HepG2 (cell line): Measurements from ENCODE around the gene FRMD1. TPM values are rescaled to one million over a fixed set of nuclear protein-coding genes. Genes with fewer than 3 reads are reported as not detected.

Experiments
- ATF5 ChIP-seq: sonication (generic); formaldehyde crosslinking; IDR thresholded peaks from 2 replicates; pipeline ENCODE4 v1.4.0; 2020; ENCODE audit warnings: mild to moderate bottlenecking, low read depth, missing genetic modification reagents
- CTCF ChIP-seq: sonication (generic); formaldehyde crosslinking; IDR thresholded peaks from 2 replicates; pipeline ENCODE4 v1.5.0; 2020; ENCODE audit warnings: mild to moderate bottlenecking, missing genetic modification reagents, moderate library complexity
- GATAD2A ChIP-seq: IDR thresholded peaks from 2 replicates; pipeline ENCODE4 v1.6.1; 2016
- HHEX ChIP-seq: IDR thresholded peaks from 2 replicates; pipeline ENCODE4 v1.6.1; 2016; ENCODE audit warnings: control low read depth
- MEIS1 ChIP-seq: sonication (generic); formaldehyde crosslinking; IDR thresholded peaks from 2 replicates; pipeline ENCODE4 v1.9.0; 2021; ENCODE audit warnings: mild to moderate bottlenecking, missing genetic modification reagents, moderate library complexity, borderline replicate concordance
- SETDB1 ChIP-seq: sonication (generic); formaldehyde crosslinking; IDR thresholded peaks from 2 replicates; pipeline ENCODE4 v1.5.1; 2020; ENCODE audit warnings: missing genetic modification reagents, mild to moderate bottlenecking, borderline replicate concordance
- SNAPC2 ChIP-seq: sonication (generic); formaldehyde crosslinking; IDR thresholded peaks from 2 replicates; pipeline ENCODE4 v1.8.1; 2022; ENCODE audit warnings: mild to moderate bottlenecking, missing genetic modification reagents
- SOX13 ChIP-seq, 3 experiments: fragments of 450-650 bp in 1 of 3; sonication (generic) in 1 of 3; formaldehyde crosslinking in 1 of 3; IDR thresholded peaks in 2 of 3; conservative IDR thresholded peaks in 1 of 3; 2 replicates each; pipeline versions ENCODE4 v1.5.0 to v1.6.1; 2016 to 2020; ENCODE audit warnings: antibody characterized with exemption in 1 of 3, mild to moderate bottlenecking in 1 of 3, missing compliant biosample characterization in 1 of 3, missing genetic modification reagents in 1 of 3, moderate library complexity in 1 of 3
- XRCC5 ChIP-seq: fragments of 200-400 bp; formaldehyde crosslinking; optimal IDR thresholded peaks from 2 replicates; pipeline ENCODE3; 2017; ENCODE audit warnings: mild to moderate bottlenecking, low read length
- ZFP36L1 ChIP-seq: sonication (generic); formaldehyde crosslinking; IDR thresholded peaks from 2 replicates; pipeline ENCODE4 v1.8.0; 2022; ENCODE audit warnings: mild to moderate bottlenecking, missing genetic modification reagents, moderate library complexity
- ZNF263 ChIP-seq: sonication (generic); formaldehyde crosslinking; IDR thresholded peaks from 2 replicates; pipeline ENCODE4 v1.4.0; 2020; ENCODE audit warnings: missing genetic modification reagents
- ZNF337 ChIP-seq: sonication (generic); formaldehyde crosslinking; IDR thresholded peaks from 2 replicates; pipeline ENCODE4 v1.5.1; 2020; ENCODE audit warnings: missing genetic modification reagents, low read depth, mild to moderate bottlenecking, borderline replicate concordance
- ZNF556 ChIP-seq: sonication (generic); formaldehyde crosslinking; IDR thresholded peaks from 2 replicates; pipeline ENCODE4 v1.4.0; 2020; ENCODE audit warnings: mild to moderate bottlenecking, missing genetic modification reagents, borderline replicate concordance
- ZNF703 ChIP-seq: sonication (generic); formaldehyde crosslinking; IDR thresholded peaks from 2 replicates; pipeline ENCODE4 v1.5.1; 2020; ENCODE audit warnings: missing genetic modification reagents, mild to moderate bottlenecking, moderate library complexity, borderline replicate concordance
- ZSCAN20 ChIP-seq: sonication (generic); formaldehyde crosslinking; IDR thresholded peaks from 2 replicates; pipeline ENCODE4 v1.4.0; 2020; ENCODE audit warnings: missing genetic modification reagents, mild to moderate bottlenecking, borderline replicate concordance
- polyA plus RNA-seq, 8 experiments: library from polyadenylated mRNA; depleted of rRNA in 3 of 8; stranded (reverse) in 7 of 8; unstranded in 1 of 8; fragments of >200 nt; fragmentation: Illumina TruSeq in 4 of 8; extraction: Trizol in 4 of 8; gene quantifications; 2 replicates each; pipeline versions ENCODE4 v1.2.1 to v1.2.3, GENCODE V29; 2011 to 2016; ENCODE audit warnings: low read depth in 4 of 8, missing spikeins in 1 of 8, mixed read lengths in 1 of 8; ENCODE audit not compliant: insufficient read depth in 1 of 8
- total RNA-seq, 5 experiments: library from RNA; depleted of rRNA; stranded (reverse); fragments of >200 nt; fragmentation: Illumina TruSeq; extraction: Trizol; gene quantifications; 2 replicates each; pipeline ENCODE4 v1.2.3, GENCODE V29; 2016; ENCODE audit warnings: low read depth in 1 of 5
- TF ChIP-seq, protein P1 (sequence below), 2 experiments: sonication (generic) in 1 of 2; formaldehyde crosslinking in 1 of 2; IDR thresholded peaks; 2 replicates each; pipeline versions ENCODE4 v1.4.0 to v1.6.1; 2016 to 2020; ENCODE audit warnings: borderline replicate concordance in 1 of 2, low read depth in 1 of 2, mild to moderate bottlenecking in 1 of 2, missing genetic modification reagents in 1 of 2
- TF ChIP-seq, protein P2 (sequence below): sonication (generic); formaldehyde crosslinking; IDR thresholded peaks from 2 replicates; pipeline ENCODE4 v1.5.0; 2020; ENCODE audit warnings: mild to moderate bottlenecking, missing genetic modification reagents
- TF ChIP-seq, protein P3 (sequence below): sonication (generic); formaldehyde crosslinking; IDR thresholded peaks from 2 replicates; pipeline ENCODE4 v1.4.0; 2020; ENCODE audit warnings: missing genetic modification reagents

FRMD1 gene
- total and polyA plus RNA-seq, 2 of the 13 experiments (the other 11 are each of a cell fraction or from before 2014, with no cell fraction given) = 0.01 TPM; not detected in 1

DNA sequence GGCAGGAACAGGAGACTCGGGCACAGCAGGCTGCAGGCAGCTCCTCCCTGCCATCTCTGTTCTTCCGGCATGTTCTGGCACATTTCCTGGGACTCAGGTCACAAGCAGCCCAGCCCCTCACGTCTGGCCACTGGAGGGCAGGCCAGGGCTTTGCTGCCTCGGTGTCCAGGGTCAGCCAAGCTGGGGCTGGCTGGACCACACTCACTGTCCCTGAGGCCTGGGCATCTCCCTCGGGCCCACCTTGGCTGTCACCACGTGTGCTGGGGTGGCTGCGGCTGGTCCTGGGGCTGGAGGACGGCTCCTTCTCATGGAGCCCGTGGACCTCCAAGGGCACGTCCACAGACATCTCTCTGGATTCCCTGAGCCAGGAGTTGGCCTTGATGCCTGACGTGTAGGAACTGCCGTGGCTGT, 18.5 kb downstream of the FRMD1 start (continued):
- TF ChIP-seq, protein P1, sequence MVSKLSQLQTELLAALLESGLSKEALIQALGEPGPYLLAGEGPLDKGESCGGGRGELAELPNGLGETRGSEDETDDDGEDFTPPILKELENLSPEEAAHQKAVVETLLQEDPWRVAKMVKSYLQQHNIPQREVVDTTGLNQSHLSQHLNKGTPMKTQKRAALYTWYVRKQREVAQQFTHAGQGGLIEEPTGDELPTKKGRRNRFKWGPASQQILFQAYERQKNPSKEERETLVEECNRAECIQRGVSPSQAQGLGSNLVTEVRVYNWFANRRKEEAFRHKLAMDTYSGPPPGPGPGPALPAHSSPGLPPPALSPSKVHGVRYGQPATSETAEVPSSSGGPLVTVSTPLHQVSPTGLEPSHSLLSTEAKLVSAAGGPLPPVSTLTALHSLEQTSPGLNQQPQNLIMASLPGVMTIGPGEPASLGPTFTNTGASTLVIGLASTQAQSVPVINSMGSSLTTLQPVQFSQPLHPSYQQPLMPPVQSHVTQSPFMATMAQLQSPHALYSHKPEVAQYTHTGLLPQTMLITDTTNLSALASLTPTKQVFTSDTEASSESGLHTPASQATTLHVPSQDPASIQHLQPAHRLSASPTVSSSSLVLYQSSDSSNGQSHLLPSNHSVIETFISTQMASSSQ (IDR thresholded peaks at IDR 0.05; ENCODE audit: low read depth) = no peak
- TF ChIP-seq, protein P1 (CRISPR knock-in tag; IDR thresholded peaks at IDR 0.05; ENCODE audit: borderline replicate concordance) = no peak
- no peak for TF ChIP-seq SETDB1 (CRISPR knock-in tag)
- TF ChIP-seq HHEX (CRISPR knock-in tag) = no peak
- TF ChIP-seq ZNF703 (CRISPR knock-in tag) = no peak
- no peak for TF ChIP-seq ZNF263
- 0 out of 2 replicates have a peak, but pooled peaks have one; percentile 22 for TF ChIP-seq MEIS1 (CRISPR knock-in tag)
- TF ChIP-seq SNAPC2 (CRISPR knock-in tag) = 0 out of 2 replicates have a peak, but pooled peaks have one; percentile 41
- TF ChIP-seq GATAD2A (CRISPR knock-in tag) = no peak
- no peak for TF ChIP-seq ZFP36L1 (CRISPR knock-in tag)
- no peak for TF ChIP-seq SOX13 (IDR thresholded peaks at IDR 0.05)
- TF ChIP-seq SOX13 (CRISPR knock-in tag; conservative IDR thresholded peaks at IDR 0.05 in 1 of 2, IDR thresholded peaks at IDR 0.05 in 1 of 2) = no peak
- no peak for TF ChIP-seq ATF5
- no peak for TF ChIP-seq ZNF337 (CRISPR knock-in tag)
- TF ChIP-seq ZSCAN20 (CRISPR knock-in tag) = no peak
- TF ChIP-seq, protein P2, sequence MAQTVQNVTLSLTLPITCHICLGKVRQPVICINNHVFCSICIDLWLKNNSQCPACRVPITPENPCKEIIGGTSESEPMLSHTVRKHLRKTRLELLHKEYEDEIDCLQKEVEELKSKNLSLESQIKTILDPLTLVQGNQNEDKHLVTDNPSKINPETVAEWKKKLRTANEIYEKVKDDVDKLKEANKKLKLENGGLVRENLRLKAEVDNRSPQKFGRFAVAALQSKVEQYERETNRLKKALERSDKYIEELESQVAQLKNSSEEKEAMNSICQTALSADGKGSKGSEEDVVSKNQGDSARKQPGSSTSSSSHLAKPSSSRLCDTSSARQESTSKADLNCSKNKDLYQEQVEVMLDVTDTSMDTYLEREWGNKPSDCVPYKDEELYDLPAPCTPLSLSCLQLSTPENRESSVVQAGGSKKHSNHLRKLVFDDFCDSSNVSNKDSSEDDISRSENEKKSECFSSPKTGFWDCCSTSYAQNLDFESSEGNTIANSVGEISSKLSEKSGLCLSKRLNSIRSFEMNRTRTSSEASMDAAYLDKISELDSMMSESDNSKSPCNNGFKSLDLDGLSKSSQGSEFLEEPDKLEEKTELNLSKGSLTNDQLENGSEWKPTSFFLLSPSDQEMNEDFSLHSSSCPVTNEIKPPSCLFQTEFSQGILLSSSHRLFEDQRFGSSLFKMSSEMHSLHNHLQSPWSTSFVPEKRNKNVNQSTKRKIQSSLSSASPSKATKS (CRISPR knock-in tag) = no peak
- TF ChIP-seq, protein P3, sequence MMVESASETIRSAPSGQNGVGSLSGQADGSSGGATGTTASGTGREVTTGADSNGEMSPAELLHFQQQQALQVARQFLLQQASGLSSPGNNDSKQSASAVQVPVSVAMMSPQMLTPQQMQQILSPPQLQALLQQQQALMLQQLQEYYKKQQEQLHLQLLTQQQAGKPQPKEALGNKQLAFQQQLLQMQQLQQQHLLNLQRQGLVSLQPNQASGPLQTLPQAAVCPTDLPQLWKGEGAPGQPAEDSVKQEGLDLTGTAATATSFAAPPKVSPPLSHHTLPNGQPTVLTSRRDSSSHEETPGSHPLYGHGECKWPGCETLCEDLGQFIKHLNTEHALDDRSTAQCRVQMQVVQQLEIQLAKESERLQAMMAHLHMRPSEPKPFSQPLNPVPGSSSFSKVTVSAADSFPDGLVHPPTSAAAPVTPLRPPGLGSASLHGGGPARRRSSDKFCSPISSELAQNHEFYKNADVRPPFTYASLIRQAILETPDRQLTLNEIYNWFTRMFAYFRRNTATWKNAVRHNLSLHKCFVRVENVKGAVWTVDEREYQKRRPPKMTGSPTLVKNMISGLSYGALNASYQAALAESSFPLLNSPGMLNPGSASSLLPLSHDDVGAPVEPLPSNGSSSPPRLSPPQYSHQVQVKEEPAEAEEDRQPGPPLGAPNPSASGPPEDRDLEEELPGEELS = no peak
- TF ChIP-seq CTCF (CRISPR knock-in tag) = peak; percentile 99
- TF ChIP-seq XRCC5 = peak; percentile 74
- no peak for TF ChIP-seq ZNF556 (CRISPR knock-in tag)
